AG04450 (cell line): ENCODE measurements around the gene STAP1. TPM values are rescaled to one million over a fixed set of nuclear protein-coding genes. Genes with fewer than 3 reads are reported as not detected.

ENCODE experiments used
- CTCF ChIA-PET: fragments of 300-600, 350-600 bp; formaldehyde crosslinking; extraction: SDS; loops from one replicate; lab custom pipeline; 2022; ENCODE audit warnings: antibody characterized with exemption, inconsistent platforms; lab: Charles Lee
- POLR2A ChIA-PET: fragments of 350-600 bp; formaldehyde crosslinking; extraction: SDS; loops from one replicate; lab custom pipeline; 2021; ENCODE audit warnings: antibody characterized with exemption, inconsistent platforms; lab: Yijun Ruan, JAX
- DNase-seq: peaks from one replicate; pipeline ENCODE4 v3.0.0-alpha.2; 2011; ENCODE audit warnings: low read depth, low spot score
- H3K27ac ChIP-seq: one replicate; pipeline ENCODE4 v1.5.1; 2012; ENCODE audit warnings: low read depth, low read length, control low read depth
- H3K27me3 ChIP-seq: one replicate; pipeline ENCODE4 v1.6.0; 2012; ENCODE audit warnings: low read length; ENCODE audit not compliant: control insufficient read depth, insufficient read depth
- H3K4me3 ChIP-seq: 2 replicates; pipeline ENCODE4 v1.5.1; 2011; ENCODE audit warnings: mild to moderate bottlenecking, low read depth, low read length, control low read depth
- H3K9me3 ChIP-seq: 2 replicates; pipeline ENCODE4 v1.5.1; 2012; ENCODE audit warnings: low read length; ENCODE audit not compliant: control insufficient read depth, insufficient read depth
- polyA plus RNA-seq: library from polyadenylated mRNA; depleted of rRNA; stranded (reverse); fragments of >200 nt; gene quantifications from 2 replicates; pipeline ENCODE4 v1.2.3, GENCODE V29; 2011
- TF ChIP-seq, protein P1 (sequence below): IDR thresholded peaks from 2 replicates; pipeline ENCODE4 v1.5.1; 2011; ENCODE audit warnings: low read depth, low read length, control low read depth, inconsistent platforms

STAP1 gene
- polyA plus RNA-seq, 1 experiment, result not detected

DNA sequence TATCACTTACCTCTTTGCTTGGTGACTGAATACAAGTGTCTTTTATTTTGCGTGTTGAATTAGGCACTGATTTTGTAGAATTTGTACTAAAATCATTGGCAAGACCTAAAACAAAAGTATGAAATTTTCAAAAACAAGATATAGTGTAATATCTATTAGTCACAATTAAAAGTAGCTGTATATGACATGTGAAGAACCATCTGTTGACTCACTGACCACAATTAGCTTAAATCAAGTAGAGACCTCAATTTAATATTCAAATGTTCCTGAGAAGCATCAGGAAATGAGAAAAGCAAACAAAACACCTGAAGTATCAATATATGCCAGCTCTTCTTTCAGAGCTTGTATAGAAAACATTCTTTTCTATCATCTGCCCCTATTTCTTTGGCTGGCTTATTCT lies 18.7 kb upstream of the STAP1 start:
- ChIA-PET POLR2A (no interaction called here), CTCF (no interaction called here)
- DNase-seq, result no peak
- Histone ChIP-seq H3K9me3 (no peaks in the 10 kb centered on the region), H3K4me3 (no peak overlapping the region), H3K27me3 (no peaks in the 10 kb centered on the region), H3K27ac (no peak overlapping the region)
- TF ChIP-seq, protein P1, sequence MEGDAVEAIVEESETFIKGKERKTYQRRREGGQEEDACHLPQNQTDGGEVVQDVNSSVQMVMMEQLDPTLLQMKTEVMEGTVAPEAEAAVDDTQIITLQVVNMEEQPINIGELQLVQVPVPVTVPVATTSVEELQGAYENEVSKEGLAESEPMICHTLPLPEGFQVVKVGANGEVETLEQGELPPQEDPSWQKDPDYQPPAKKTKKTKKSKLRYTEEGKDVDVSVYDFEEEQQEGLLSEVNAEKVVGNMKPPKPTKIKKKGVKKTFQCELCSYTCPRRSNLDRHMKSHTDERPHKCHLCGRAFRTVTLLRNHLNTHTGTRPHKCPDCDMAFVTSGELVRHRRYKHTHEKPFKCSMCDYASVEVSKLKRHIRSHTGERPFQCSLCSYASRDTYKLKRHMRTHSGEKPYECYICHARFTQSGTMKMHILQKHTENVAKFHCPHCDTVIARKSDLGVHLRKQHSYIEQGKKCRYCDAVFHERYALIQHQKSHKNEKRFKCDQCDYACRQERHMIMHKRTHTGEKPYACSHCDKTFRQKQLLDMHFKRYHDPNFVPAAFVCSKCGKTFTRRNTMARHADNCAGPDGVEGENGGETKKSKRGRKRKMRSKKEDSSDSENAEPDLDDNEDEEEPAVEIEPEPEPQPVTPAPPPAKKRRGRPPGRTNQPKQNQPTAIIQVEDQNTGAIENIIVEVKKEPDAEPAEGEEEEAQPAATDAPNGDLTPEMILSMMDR, result no peak

DNA sequence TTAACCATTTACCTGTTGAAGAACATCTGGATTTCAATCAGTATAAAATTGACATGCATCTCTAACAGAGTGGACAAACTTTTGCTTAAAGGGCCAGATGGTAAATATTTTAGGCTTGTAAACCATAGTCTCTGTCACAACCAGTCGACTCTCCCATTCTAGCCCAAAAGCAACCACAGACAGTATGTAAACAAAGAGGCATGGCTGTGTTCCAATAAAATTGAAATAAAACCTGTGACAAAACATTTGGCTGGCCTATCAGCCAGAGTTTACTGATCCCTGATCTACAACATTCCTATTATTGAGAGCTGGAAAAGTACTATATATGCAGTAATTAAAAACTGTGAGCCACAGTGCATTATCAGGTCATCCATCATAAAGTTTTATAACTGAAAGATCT lies 16.5 kb upstream of the STAP1 start:
- no peak overlapping the region for H3K27ac ChIP-seq
- no peak overlapping the region for H3K4me3 ChIP-seq
- no peaks in the 10 kb centered on the region; the same call in 1 of the 2 replicates for H3K9me3 ChIP-seq
- TF ChIP-seq, protein P1, result no peak
- CTCF ChIA-PET, result interaction anchor here (1.2 kb wide), 1 partner anchor 159 kb away, joined by 3 read pairs; the partner anchor contains the start of gene UBA6
- no peaks in the 10 kb centered on the region for H3K27me3 ChIP-seq
- POLR2A ChIA-PET, result no interaction called here
- no peak for DNase-seq

DNA sequence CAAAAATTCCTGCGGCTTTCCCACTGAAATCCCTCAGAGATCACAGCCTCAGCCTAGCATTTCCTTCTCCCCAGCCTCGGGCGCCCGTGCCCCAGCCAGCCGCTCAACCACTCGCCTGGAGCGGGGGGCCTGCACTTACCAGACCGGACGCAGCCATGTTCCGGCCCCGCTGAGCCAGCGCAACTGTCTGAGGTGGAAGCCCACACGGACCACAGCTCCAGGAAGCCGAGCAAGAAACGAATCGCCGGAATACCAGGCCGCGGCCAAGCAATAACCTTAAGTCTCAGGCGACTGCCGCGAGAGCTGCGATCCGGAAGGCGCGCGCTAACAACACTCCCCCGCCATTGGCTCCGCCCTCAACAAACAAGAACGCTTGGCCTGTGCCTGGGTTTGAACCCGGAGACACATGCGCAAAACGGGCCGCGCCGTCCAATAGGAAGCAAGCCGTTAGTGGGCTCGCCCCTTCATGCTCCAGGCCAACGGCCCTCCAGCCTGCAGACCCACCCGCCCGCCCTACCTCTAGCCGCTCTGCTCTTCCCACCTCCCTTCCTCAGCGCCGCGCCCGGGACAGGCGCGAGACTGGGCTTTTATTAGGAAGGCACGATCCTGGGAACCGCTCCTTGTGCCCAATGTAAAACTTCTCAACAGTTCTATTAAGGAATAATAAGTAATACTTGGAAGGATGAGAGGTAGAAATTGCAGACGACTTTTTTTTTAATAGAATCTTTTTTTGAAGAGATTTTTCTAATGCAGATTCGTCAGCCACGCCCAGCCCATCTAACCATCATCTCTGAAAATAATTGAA lies 13.1 kb upstream of the STAP1 start, which contains the start of gene CENPC:
TSS of gene CENPC (minus strand) at position 305 of the 805 bp plus-strand sequence. CDS start at position 157, 148 bp downstream.
- CTCF ChIA-PET, result no interaction called here
- Histone ChIP-seq H3K27ac (peak within 1 kb of the TSS; percentile 97), H3K27me3 (no peaks in the 10 kb centered on the region), H3K4me3 (peak within 1 kb of the TSS; percentile 83), H3K9me3 (no peaks in the 10 kb centered on the region; the same call in 1 of the 2 replicates)
- POLR2A ChIA-PET, result no interaction called here
- peak; percentile 94 for DNase-seq
- TF ChIP-seq, protein P1, result no peak

DNA sequence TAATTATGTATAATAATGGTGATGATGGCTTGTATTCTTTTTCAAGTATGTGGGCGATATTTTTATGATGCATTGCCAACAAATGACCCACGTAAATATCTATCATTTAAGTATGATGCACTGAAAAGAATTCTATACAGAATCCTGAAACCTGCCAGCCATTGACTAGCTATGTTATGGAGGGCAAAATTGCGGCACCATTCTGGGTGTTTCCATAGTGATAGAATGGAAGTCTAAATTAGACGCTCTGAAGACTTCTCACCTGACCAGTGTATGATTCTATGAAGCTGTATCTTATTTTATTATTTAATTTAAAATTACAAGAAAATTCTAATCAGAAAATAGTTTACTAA lies 12.5 kb upstream of the STAP1 start:
- Histone ChIP-seq H3K4me3 (peak overlapping the region; percentile 83), H3K27me3 (no peaks in the 10 kb centered on the region), H3K9me3 (no peaks in the 10 kb centered on the region; the same call in 1 of the 2 replicates), H3K27ac (no peak overlapping the region)
- DNase-seq, result no peak
- TF ChIP-seq, protein P1, result no peak
- ChIA-PET CTCF (interaction anchor here (1.1 kb wide), 1 partner anchor 630 kb away, joined by 3 read pairs; no protein-coding TSS in a partner anchor), POLR2A (no interaction called here)

DNA sequence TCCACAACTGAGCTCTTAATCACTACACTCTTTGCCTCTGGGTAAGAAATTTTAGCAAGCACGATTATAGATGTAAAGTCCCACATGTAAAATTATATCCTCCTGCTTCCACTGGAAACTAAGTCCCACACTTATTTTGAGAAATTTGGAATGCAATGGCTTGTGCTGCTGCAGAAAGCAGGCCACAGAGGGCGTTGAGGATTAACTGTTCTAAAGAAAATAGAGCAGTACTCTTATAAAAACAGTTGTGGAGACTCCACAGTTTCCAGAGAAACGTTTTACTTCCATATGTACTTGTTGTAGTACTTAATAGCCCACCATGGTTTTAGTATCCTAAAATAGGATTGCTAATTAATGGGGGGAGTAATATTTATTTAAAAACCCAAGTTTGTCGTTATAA lies 11.6 kb upstream of the STAP1 start:
- DNase-seq, result no peak
- Histone ChIP-seq H3K27ac (no peak overlapping the region), H3K27me3 (no peaks in the 10 kb centered on the region), H3K4me3 (no peak overlapping the region), H3K9me3 (no peaks in the 10 kb centered on the region; the same call in 1 of the 2 replicates)
- TF ChIP-seq, protein P1, result no peak
- ChIA-PET POLR2A (no interaction called here), CTCF (interaction anchor here (1.1 kb wide), 1 partner anchor 629 kb away, joined by 3 read pairs; no protein-coding TSS in a partner anchor)
